Peyer's patch (tissue), 4 donors: ENCODE data around the gene TPM4. TPM values are rescaled to one million over a fixed set of nuclear protein-coding genes. Genes with fewer than 3 reads are reported as not detected.

Source experiments
- DNase-seq, 3 donors: peaks; one replicate each; pipeline ENCODE4 v3.0.0-alpha.2; 2017 to 2019
- H3K27ac ChIP-seq, 4 donors: fragments of 200-600 bp; sonication (generic); one replicate each; pipeline ENCODE4 v1.5.1; 2016 to 2019
- H3K27me3 ChIP-seq, 2 donors: fragments of 200-600 bp; sonication (generic); one replicate each; pipeline ENCODE4 v1.5.1; 2019
- H3K36me3 ChIP-seq, 3 donors: fragments of 200-600 bp; sonication (generic); one replicate each; pipeline ENCODE4 v1.5.1; 2016 to 2019
- H3K4me1 ChIP-seq, 4 donors: fragments of 200-600 bp; sonication (generic); one replicate each; pipeline ENCODE4 v1.5.1; 2016 to 2019
- H3K4me3 ChIP-seq, 4 donors: fragments of 200-600 bp; sonication (generic); 1 replicate in 3 of 4; 2 replicates in 1 of 4; pipeline ENCODE4 v1.5.1; 2016 to 2019; ENCODE audit warnings: mild to moderate bottlenecking in 1 of 4
- H3K9me3 ChIP-seq, 4 donors: fragments of 200-600 bp; sonication (generic); one replicate each; pipeline ENCODE4 v1.5.1; 2016 to 2019; ENCODE audit warnings: mild to moderate bottlenecking in 1 of 4
- CTCF ChIP-seq, 6 experiments: fragments of 450-650 bp in 4 of 6; fragments of 200-600 bp in 2 of 6; sonication (generic) in 1 of 6; IDR thresholded peaks; one replicate each; pipeline ENCODE4 v1.5.1; 2017 to 2019; ENCODE audit warnings: antibody characterized with exemption in 6 of 6, mild to moderate bottlenecking in 3 of 6, moderate library complexity in 1 of 6
- POLR2A ChIP-seq, 2 donors: fragments of 450-650 bp; IDR thresholded peaks; one replicate each; pipeline ENCODE4 v1.5.1; 2017; ENCODE audit warnings: antibody characterized with exemption in 2 of 2, mild to moderate bottlenecking in 2 of 2, moderate library complexity in 2 of 2
- total RNA-seq, 4 donors: library from RNA; depleted of rRNA; stranded (reverse); fragments of >200 nt; gene quantifications; one replicate each; pipeline ENCODE4 v1.1.0, GENCODE V29; 2016

TPM4 gene
- total RNA-seq, 4 donors from 2014 or later = 125 to 423 (median 139) TPM

GRCh38 chr19:16035601-16036297 is 40.5 kb upstream of the TPM4 start:
- DNase-seq = peak in 1 of 3 donors; percentile 42
- TF ChIP-seq POLR2A (IDR thresholded peaks at IDR 0.05) (no peak), CTCF (IDR thresholded peaks at IDR 0.05) (no peak)
- no peaks in the 10 kb centered on the region for H3K36me3 ChIP-seq
- H3K4me1 ChIP-seq = no peaks in the 10 kb centered on the region
- H3K27me3 ChIP-seq = no peaks in the 10 kb centered on the region
- H3K27ac ChIP-seq = no peak overlapping the region
- H3K4me3 ChIP-seq = no peak overlapping the region
- no peaks in the 10 kb centered on the region for H3K9me3 ChIP-seq

- Histone ChIP-seq H3K36me3 (no peaks in the 10 kb centered on the region), H3K4me1 (peaks cover 0 to 4% (median 0%) of the 10 kb centered on the region in 4 donors), H3K9me3 (no peaks in the 10 kb centered on the region), H3K4me3 (no peak overlapping the region), H3K27ac (no peak overlapping the region), H3K27me3 (no peaks in the 10 kb centered on the region)
- TF ChIP-seq POLR2A (IDR thresholded peaks at IDR 0.05) (no peak), CTCF (IDR thresholded peaks at IDR 0.05) (no peak)
- peak in 1 of 3 donors; percentile 31 for DNase-seq
Measured at GRCh38 chr19:16036397-16036925, 39.8 kb upstream of the TPM4 start.

- no peak overlapping the region for H3K4me3 ChIP-seq
- no peaks in the 10 kb centered on the region for H3K27me3 ChIP-seq
- peak in 1 of 3 donors; percentile 23 for DNase-seq
- peaks cover 0 to 9% (median 0%) of the 10 kb centered on the region in 4 donors for H3K4me1 ChIP-seq
- TF ChIP-seq POLR2A (IDR thresholded peaks at IDR 0.05) = no peak
- TF ChIP-seq CTCF (IDR thresholded peaks at IDR 0.05) = no peak
- H3K36me3 ChIP-seq = no peaks in the 10 kb centered on the region
- no peak overlapping the region for H3K27ac ChIP-seq
- H3K9me3 ChIP-seq = no peaks in the 10 kb centered on the region
Measured at GRCh38 chr19:16036941-16037340, 39.4 kb upstream of the TPM4 start.

- H3K4me1 ChIP-seq = peaks cover 0 to 9% (median 0%) of the 10 kb centered on the region in 4 donors
- TF ChIP-seq CTCF (IDR thresholded peaks at IDR 0.05) (no peak), POLR2A (IDR thresholded peaks at IDR 0.05) (no peak)
- no peaks in the 10 kb centered on the region for H3K9me3 ChIP-seq
- H3K27me3 ChIP-seq = no peaks in the 10 kb centered on the region
- H3K36me3 ChIP-seq = no peaks in the 10 kb centered on the region
- peak in 1 of 3 donors; percentile 27 for DNase-seq
- H3K27ac ChIP-seq = no peak overlapping the region
- no peak overlapping the region for H3K4me3 ChIP-seq
Measured at GRCh38 chr19:16037424-16038195, 38.7 kb upstream of the TPM4 start.

- TF ChIP-seq CTCF (IDR thresholded peaks at IDR 0.05) (no peak), POLR2A (IDR thresholded peaks at IDR 0.05) (no peak)
- H3K4me1 ChIP-seq = peaks cover 0 to 9% (median 0%) of the 10 kb centered on the region in 4 donors
- H3K27ac ChIP-seq = no peak overlapping the region
- no peaks in the 10 kb centered on the region for H3K36me3 ChIP-seq
- no peak overlapping the region for H3K4me3 ChIP-seq
- no peaks in the 10 kb centered on the region for H3K9me3 ChIP-seq
- no peaks in the 10 kb centered on the region for H3K27me3 ChIP-seq
- peak in 1 of 3 donors; percentile 41 for DNase-seq
Measured at GRCh38 chr19:16038196-16038695, 38.0 kb upstream of the TPM4 start.
